Tongue (tissue), 3 donors: ENCODE data around the gene TLR10. TPM values are rescaled to one million over a fixed set of nuclear protein-coding genes. Genes with fewer than 3 reads are reported as not detected.

ENCODE experiments used
- DNase-seq: peaks from one replicate; pipeline ENCODE4 v3.0.0-alpha.2; 2015
- small RNA-seq: library from RNA; depleted of rRNA; stranded (forward); fragments of <200 nt; gene quantifications from one replicate; pipeline ENCODE3, GENCODE V24; 2014; ENCODE audit warnings: low replicate concordance
- total RNA-seq: library from RNA; depleted of rRNA; stranded (reverse); fragments of >200 nt; gene quantifications from one replicate; pipeline ENCODE4 v1.2.3, GENCODE V29; 2014

The TLR10 gene
- total RNA-seq, 1 donor from 2014 or later, result 0.41 TPM

- DNase-seq, result no peak
Measured at GRCh38 chr4:38728631-38729141, 54.1 kb downstream of the TLR10 start.

DNA sequence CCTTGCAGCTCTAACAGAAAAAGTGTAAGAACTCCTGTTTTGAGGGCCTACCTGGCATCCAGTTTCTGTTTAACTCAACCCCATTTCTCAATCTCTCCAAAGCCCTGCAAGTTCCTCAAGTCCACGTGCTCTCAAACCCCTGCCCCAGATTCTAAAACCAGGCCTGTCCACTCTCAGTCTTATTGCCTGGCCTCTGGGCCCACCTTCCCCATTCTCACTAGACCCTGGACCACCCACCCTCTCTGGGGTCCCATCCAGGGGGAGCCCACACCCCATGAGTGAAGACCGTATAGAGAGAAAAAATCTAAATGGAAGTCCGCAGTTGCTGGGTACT, 58.3 kb downstream of the TLR10 start:
- no peak for DNase-seq

DNA sequence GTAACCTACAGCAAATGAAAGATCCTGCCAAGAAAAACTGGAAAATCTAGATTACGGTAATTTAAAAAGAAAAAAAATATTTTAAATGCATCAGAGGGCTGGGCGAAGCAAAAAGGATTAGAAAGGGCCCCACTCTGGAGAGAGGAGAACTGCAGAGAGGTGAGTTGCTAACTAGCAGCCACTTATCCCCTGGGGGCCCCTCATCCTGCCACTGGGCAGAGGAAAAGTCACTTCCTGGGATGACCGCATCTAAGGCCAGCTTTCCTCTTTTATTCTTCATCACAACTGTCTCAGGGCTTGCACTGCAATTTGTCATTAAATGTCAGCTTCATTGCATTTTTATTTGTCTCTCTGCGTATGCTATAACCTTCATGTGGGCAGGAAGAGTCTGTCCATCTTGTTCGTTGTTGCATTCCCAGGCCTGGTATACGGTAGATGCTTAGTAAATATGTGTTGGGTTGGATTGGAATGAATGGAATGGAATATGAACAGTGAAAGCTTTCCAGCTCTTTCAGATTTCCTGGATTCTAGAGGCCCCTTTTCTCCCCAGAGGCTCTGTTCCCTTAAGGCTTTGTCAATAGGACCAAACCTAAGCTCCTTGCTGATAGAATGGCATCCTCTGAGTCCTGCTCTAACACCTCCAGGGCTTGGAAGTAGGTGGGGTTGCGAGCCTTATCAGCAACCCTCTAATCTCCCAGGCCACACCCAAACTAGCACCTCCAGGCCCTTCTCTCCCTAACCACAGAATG, 58.9 kb downstream of the TLR10 start:
- DNase-seq, result peak; percentile 25

- DNase-seq, result no peak
Measured at GRCh38 chr4:38723114-38723513, 59.7 kb downstream of the TLR10 start.

Small RNAs within 50 kb of the gene (small RNA-seq; reads per million reads assigned to genes)
- not detected for gene RNA5SP158

Other genes with a start within 250 kb of the TLR10 start
- 34.4 TPM for gene KLF3, start 118.8 kb downstream of the TLR10 start, total RNA-seq
- gene TLR1, start 21.8 kb upstream of the TLR10 start, total RNA-seq, result 7.7 TPM
- gene TLR6, start 73.8 kb upstream of the TLR10 start, total RNA-seq, result 1.9 TPM
- gene FAM114A1, start 84.8 kb upstream of the TLR10 start, total RNA-seq, result 129 TPM
- gene TMEM156, start 249.4 kb upstream of the TLR10 start, total RNA-seq, result 1.6 TPM